ENCODE results near the gene SLC38A11. TPM values are rescaled to one million over a fixed set of nuclear protein-coding genes. Genes with fewer than 3 reads are reported as not detected.
A peak's percentile ranks its signal among the peaks of the same experiment; 100 is the strongest.

The SLC38A11 gene
- total RNA-seq, 1 donor from 2014 or later = not detected

- DNase-seq (ENCODE audit: extremely low spot score, unreplicated experiment) = no peak
- H3K27me3 Mint-ChIP-seq (ENCODE audit: unreplicated experiment) = no peaks in the 10 kb centered on the region
- no peak overlapping the region for H3K4me3 Mint-ChIP-seq (ENCODE audit: unreplicated experiment)
Measured at GRCh38 chr2:164905307-164905706, 50.0 kb downstream of the SLC38A11 start.

DNA sequence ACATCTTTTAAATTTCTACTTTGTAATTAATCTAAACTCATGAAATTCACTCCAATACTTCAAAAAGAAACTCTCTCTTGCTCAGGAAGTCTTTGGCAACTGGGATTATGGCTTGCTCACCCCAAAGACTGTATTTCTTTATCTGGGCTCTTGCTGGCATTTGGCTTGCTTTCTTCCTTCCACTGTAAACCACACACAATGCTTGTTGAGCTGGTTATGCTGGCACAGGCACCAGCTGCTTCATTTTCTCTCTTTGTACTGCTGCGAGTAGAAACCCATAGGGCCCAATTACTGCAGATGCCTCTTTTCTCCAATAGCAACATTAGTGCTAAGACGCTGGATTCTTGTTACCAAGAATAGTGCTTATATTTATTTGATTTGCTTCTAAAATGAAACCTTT lies 51.4 kb downstream of the SLC38A11 start:
- Mint-ChIP-seq H3K9me3 (ENCODE audit: unreplicated experiment) (peaks cover 8% of the 10 kb centered on the region), H3K4me3 (ENCODE audit: unreplicated experiment) (no peak overlapping the region), H3K27me3 (ENCODE audit: unreplicated experiment) (no peaks in the 10 kb centered on the region), H3K36me3 (ENCODE audit: unreplicated experiment) (no peaks in the 10 kb centered on the region), H3K27ac (ENCODE audit: unreplicated experiment) (peak overlapping the region; percentile 32), H3K4me1 (ENCODE audit: unreplicated experiment) (peaks cover 20% of the 10 kb centered on the region)
- TF ChIP-seq, protein P1, sequence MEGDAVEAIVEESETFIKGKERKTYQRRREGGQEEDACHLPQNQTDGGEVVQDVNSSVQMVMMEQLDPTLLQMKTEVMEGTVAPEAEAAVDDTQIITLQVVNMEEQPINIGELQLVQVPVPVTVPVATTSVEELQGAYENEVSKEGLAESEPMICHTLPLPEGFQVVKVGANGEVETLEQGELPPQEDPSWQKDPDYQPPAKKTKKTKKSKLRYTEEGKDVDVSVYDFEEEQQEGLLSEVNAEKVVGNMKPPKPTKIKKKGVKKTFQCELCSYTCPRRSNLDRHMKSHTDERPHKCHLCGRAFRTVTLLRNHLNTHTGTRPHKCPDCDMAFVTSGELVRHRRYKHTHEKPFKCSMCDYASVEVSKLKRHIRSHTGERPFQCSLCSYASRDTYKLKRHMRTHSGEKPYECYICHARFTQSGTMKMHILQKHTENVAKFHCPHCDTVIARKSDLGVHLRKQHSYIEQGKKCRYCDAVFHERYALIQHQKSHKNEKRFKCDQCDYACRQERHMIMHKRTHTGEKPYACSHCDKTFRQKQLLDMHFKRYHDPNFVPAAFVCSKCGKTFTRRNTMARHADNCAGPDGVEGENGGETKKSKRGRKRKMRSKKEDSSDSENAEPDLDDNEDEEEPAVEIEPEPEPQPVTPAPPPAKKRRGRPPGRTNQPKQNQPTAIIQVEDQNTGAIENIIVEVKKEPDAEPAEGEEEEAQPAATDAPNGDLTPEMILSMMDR (IDR thresholded peaks at IDR 0.05) = no peak
- DNase-seq (ENCODE audit: extremely low spot score, unreplicated experiment) = no peak

More at GRCh38 chr2:164905307-164905706, 50.0 kb downstream of the SLC38A11 start:
- H3K27ac Mint-ChIP-seq (ENCODE audit: unreplicated experiment) = no peak overlapping the region
- peaks cover 24% of the 10 kb centered on the region for H3K4me1 Mint-ChIP-seq (ENCODE audit: unreplicated experiment)
- H3K9me3 Mint-ChIP-seq (ENCODE audit: unreplicated experiment) = peaks cover 4% of the 10 kb centered on the region
- no peaks in the 10 kb centered on the region for H3K36me3 Mint-ChIP-seq (ENCODE audit: unreplicated experiment)
- TF ChIP-seq, protein P1 (IDR thresholded peaks at IDR 0.05) = no peak

DNA sequence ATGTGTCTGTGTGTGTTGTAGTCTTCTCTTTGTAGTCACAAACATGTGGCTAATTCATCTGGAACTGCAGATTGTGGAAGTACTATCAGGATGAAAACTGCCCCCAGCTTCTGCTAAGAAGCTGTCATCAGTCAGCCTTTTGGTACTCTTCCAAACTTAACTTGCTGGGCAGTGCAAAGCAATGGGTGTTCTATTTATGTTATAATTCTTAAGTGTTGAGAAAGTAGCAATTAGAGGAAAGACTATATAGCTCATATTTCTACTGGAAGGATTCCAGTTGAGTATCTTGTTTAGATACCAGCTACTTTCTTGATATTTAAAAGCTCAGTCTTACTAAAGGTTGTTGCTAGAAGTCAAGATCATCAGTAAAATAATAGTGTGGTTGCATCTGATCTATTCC lies 52.1 kb downstream of the SLC38A11 start:
- Mint-ChIP-seq H3K9me3 (ENCODE audit: unreplicated experiment) (peaks cover 8% of the 10 kb centered on the region), H3K4me1 (ENCODE audit: unreplicated experiment) (peaks cover 27% of the 10 kb centered on the region), H3K27ac (ENCODE audit: unreplicated experiment) (peak overlapping the region; percentile 75), H3K36me3 (ENCODE audit: unreplicated experiment) (no peaks in the 10 kb centered on the region), H3K4me3 (ENCODE audit: unreplicated experiment) (no peak overlapping the region), H3K27me3 (ENCODE audit: unreplicated experiment) (no peaks in the 10 kb centered on the region)
- DNase-seq (ENCODE audit: extremely low spot score, unreplicated experiment) = no peak
- TF ChIP-seq, protein P1 (IDR thresholded peaks at IDR 0.05) = no peak

DNA sequence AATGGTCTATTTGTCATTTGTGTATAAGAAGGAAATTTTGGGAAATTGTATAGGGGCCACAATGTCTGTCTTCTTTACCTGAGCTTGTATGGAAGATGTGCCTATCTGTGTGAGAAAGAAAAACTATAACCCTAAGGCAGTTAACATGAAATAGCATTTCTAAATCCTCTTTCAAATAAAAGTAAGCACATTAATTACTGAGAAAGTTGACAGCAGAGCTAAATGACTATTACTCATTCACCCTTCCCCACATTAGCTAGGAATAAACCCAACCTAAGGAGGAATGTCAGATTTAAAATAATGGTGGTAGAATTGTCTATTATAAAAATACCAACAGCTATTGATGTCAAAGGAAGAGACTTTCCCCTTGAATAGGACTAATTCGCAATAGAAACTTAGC lies 56.2 kb downstream of the SLC38A11 start:
- Mint-ChIP-seq H3K9me3 (ENCODE audit: unreplicated experiment) (peaks cover 12% of the 10 kb centered on the region), H3K27ac (ENCODE audit: unreplicated experiment) (peak overlapping the region; percentile 5), H3K4me3 (ENCODE audit: unreplicated experiment) (no peak overlapping the region), H3K4me1 (ENCODE audit: unreplicated experiment) (peaks cover 40% of the 10 kb centered on the region), H3K36me3 (ENCODE audit: unreplicated experiment) (no peaks in the 10 kb centered on the region), H3K27me3 (ENCODE audit: unreplicated experiment) (no peaks in the 10 kb centered on the region)
- TF ChIP-seq, protein P1 (IDR thresholded peaks at IDR 0.05) = no peak
- no peak for DNase-seq (ENCODE audit: extremely low spot score, unreplicated experiment)

DNA sequence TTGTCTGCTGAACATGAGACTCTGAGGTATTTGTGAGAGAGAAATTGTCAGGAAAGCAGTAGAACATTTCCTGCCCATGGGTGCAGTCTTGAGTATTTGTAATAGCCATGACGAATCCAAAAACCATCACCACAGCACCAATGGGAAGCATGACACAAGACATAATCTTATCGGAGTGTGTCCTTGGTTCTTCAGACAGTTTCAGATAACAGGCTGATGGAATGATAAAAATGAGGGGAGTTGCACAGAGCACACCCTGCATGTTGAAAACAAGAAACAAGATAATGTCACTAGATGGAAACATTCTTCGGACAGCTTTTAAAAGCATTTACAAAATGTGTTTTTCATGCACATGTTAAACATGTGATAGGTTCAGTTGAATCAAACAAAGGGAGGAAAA lies 56.9 kb downstream of the SLC38A11 start:
- TF ChIP-seq, protein P1 (IDR thresholded peaks at IDR 0.05) = no peak
- H3K9me3 Mint-ChIP-seq (ENCODE audit: unreplicated experiment) = peaks cover 12% of the 10 kb centered on the region
- H3K36me3 Mint-ChIP-seq (ENCODE audit: unreplicated experiment) = no peaks in the 10 kb centered on the region
- no peak for DNase-seq (ENCODE audit: extremely low spot score, unreplicated experiment)
- H3K4me1 Mint-ChIP-seq (ENCODE audit: unreplicated experiment) = peaks cover 33% of the 10 kb centered on the region
- H3K27ac Mint-ChIP-seq (ENCODE audit: unreplicated experiment) = no peak overlapping the region
- no peaks in the 10 kb centered on the region for H3K27me3 Mint-ChIP-seq (ENCODE audit: unreplicated experiment)
- no peak overlapping the region for H3K4me3 Mint-ChIP-seq (ENCODE audit: unreplicated experiment)
